H1 (cell line): Measurements from ENCODE around the gene IRF8.

Source experiments
- ATF3 ChIP-seq: IDR thresholded peaks from 2 replicates; pipeline ENCODE4 v1.6.1; 2011; ENCODE audit warnings: low read depth, mild to moderate bottlenecking, low read length; ENCODE audit not compliant: insufficient read depth
- CTCF ChIP-seq, 3 experiments: IDR thresholded peaks; 1 replicate in 2 of 3; 2 replicates in 1 of 3; pipeline versions ENCODE4 v1.5.1 to v1.6.1; 2011; ENCODE audit warnings: low read length in 3 of 3, mild to moderate bottlenecking in 3 of 3, inconsistent platforms in 2 of 3, low read depth in 1 of 3, moderate library complexity in 1 of 3; ENCODE audit not compliant: insufficient read depth in 1 of 3; ENCODE audit errors: control extremely low read depth in 1 of 3
- EGR1 ChIP-seq: IDR thresholded peaks from 2 replicates; pipeline ENCODE4 v1.6.1; 2011; ENCODE audit warnings: low read depth, low read length, borderline replicate concordance
- EP300 ChIP-seq, 2 experiments: IDR thresholded peaks; 1 replicate in 1 of 2; 2 replicates in 1 of 2; pipeline ENCODE4 v1.6.1; 2011 to 2012; ENCODE audit warnings: low read depth in 2 of 2, low read length in 2 of 2, mild to moderate bottlenecking in 2 of 2, borderline replicate concordance in 1 of 2, inconsistent platforms in 1 of 2, moderate library complexity in 1 of 2
- EZH2 ChIP-seq: fragments of 200-600 bp; sonication (generic); IDR thresholded peaks from 2 replicates; pipeline ENCODE4 v1.7.1; 2012; ENCODE audit warnings: low read depth, mild to moderate bottlenecking, moderate library complexity, low read length, inconsistent platforms; ENCODE audit not compliant: severe bottlenecking
- FOSL1 ChIP-seq: IDR thresholded peaks from 2 replicates; pipeline ENCODE4 v1.6.1; 2011; ENCODE audit warnings: mild to moderate bottlenecking, low read depth, low read length, moderate library complexity; ENCODE audit not compliant: insufficient read depth
- POLR2AphosphoS5 ChIP-seq: IDR thresholded peaks from 2 replicates; pipeline ENCODE4 v1.6.1; 2011; ENCODE audit warnings: low read depth, low read length
- RBBP5 ChIP-seq: IDR thresholded peaks from 2 replicates; pipeline ENCODE4 v1.7.1; 2012; ENCODE audit warnings: low read depth, mild to moderate bottlenecking, inconsistent platforms, low read length, moderate library complexity, borderline replicate concordance
- RFX5 ChIP-seq: IDR thresholded peaks from 2 replicates; pipeline ENCODE4 v1.6.1; 2011; ENCODE audit warnings: low read depth, low read length, improper control_type of control experiment, borderline replicate concordance
- RNF2 ChIP-seq: fragments of 200-900, 300-1000 bp; sonication (generic); IDR thresholded peaks from 2 replicates; pipeline ENCODE4 v1.7.1; 2016; ENCODE audit warnings: borderline replicate concordance, low read depth, mild to moderate bottlenecking, antibody characterized with exemption, low read length; ENCODE audit not compliant: poor library complexity, severe bottlenecking; ENCODE audit errors: missing control alignments
- TCF12 ChIP-seq: IDR thresholded peaks from 2 replicates; pipeline ENCODE4 v1.6.1; 2011; ENCODE audit warnings: low read depth, mild to moderate bottlenecking, low read length
- ZNF274 ChIP-seq: IDR thresholded peaks from 2 replicates; pipeline ENCODE4 v1.7.0; 2012; ENCODE audit warnings: low read length, borderline replicate concordance; ENCODE audit errors: extremely low read depth

GRCh38 chr16:85929259-85929721, 30.3 kb downstream of the IRF8 start:
- TF ChIP-seq POLR2AphosphoS5 (no peak), CTCF (IDR thresholded peaks at IDR 0.05; ENCODE audit: control extremely low read depth in 1 of 3, insufficient read depth in 1 of 3, low read depth in 1 of 3, low read length in 3 of 3) (no peak), EZH2 (no peak), RFX5 (no peak), EP300 (IDR thresholded peaks at IDR 0.05; ENCODE audit: borderline replicate concordance in 1 of 2, low read depth in 2 of 2, low read length in 2 of 2) (no peak), ATF3 (no peak), ZNF274 (no peak), FOSL1 (no peak), RNF2 (no peak), EGR1 (no peak), TCF12 (no peak), RBBP5 (no peak)
